GM18508 (cell line): Measurements from ENCODE around the gene PRPF6.
"Not testable (repeated sequence)": the region's sequence is repeated elsewhere in the genome, so short reads cannot be mapped to it uniquely, and the experiment has no call there.

Experiments
- ATAC-seq: cut with Tn5 transposase; IDR thresholded peaks from one replicate; pipeline ENCODE4 v1.9.1; 2021; ENCODE audit warnings: moderate number of reproducible peaks; ENCODE audit not compliant: insufficient read depth, unreplicated experiment

Gene PRPF6

DNA sequence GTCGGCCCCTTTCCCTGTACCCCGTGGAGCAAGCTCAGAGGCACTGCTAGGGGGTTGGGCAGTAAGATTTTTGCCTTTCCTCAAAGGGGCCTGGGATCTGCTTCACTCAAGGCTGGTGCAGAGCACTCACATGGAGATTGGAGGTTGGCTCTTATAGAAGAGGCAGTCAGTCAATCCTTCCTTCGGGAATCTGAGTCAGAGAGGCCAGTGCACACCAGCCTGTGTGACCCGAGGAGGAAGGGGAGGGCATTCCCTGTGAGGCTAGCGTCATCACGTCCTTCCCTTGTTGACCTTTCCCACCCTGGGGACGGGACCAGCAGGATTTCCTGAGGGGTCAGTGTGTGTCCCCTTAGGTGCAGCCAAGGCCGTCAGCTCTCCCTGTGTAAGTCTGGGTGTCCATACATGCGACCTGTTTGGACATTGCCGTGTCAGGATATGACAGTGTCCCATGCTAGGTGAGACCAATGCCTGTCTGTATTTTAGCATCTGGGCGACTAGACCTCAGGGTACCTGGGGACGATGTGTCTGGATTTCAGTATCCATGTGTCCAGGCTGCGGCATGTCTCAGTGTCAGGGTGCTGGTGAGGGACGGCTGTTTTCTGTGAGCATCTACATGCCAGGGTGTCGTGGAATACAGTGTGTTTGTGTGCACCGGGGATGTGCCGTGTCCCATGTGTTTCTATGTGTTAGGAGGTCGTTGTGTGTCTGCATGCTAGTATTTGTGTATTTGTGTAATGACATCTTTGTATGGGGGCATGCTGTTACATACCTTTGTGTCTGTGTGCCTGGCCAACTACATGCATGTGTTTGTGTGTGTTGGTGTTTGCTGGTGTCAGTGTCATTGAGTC is 8.4 kb upstream of the PRPF6 start:
- ATAC-seq = no peak

DNA sequence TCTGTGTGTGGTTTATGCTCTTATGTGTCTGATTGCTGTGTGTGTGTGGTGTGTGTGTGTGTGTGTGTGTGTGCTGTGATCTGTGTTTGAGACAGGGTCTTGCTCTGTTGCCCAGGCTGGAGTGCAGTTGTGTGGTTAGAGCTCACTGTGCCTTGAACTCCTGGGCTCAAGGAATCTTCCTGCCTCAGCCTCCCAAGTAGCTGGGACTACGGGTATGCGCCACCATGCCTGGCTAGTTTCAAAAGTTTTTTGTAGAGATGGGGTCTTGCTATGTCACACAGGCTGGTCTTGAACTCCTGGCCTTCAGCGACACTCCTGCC is 7.8 kb upstream of the PRPF6 start:
- no peak for ATAC-seq

DNA sequence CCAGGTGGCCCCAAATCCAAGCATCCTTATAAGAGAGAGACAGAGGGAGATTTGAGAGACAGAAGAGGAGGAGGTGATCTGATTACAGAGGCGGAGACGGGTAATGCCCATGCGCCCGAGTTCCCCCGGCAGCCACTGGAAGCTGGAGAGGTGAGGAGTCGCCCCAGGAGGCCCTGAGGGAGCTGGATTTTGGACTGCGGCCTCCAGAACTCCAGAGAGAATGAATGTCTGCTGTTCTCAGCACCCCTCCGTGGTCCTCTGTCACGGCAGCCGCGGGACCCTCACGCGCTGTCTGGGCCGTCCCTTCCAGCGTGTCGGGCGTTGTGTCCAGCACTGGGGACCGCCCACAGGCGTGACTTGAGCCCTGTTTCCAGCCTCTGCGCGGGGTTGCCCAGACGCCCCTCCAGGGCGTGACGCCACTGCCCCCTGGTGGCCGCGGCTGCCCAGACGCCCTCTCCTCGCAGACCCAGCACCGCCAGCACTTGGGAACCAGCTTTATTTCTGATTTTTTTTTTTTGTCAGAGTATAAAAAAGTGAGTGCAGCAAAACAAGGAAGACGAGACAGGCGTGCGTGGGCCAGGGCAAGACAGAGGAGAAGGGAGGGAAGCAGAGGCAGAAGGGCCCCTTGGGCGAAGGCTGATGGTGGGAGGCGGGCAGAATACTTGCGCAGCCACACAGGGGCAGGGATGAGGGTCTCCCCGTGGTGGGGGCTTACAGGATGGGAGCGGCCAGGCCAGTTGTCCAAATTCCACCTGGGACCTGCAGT is 7.1 kb upstream of the PRPF6 start:
- no peak for ATAC-seq

DNA sequence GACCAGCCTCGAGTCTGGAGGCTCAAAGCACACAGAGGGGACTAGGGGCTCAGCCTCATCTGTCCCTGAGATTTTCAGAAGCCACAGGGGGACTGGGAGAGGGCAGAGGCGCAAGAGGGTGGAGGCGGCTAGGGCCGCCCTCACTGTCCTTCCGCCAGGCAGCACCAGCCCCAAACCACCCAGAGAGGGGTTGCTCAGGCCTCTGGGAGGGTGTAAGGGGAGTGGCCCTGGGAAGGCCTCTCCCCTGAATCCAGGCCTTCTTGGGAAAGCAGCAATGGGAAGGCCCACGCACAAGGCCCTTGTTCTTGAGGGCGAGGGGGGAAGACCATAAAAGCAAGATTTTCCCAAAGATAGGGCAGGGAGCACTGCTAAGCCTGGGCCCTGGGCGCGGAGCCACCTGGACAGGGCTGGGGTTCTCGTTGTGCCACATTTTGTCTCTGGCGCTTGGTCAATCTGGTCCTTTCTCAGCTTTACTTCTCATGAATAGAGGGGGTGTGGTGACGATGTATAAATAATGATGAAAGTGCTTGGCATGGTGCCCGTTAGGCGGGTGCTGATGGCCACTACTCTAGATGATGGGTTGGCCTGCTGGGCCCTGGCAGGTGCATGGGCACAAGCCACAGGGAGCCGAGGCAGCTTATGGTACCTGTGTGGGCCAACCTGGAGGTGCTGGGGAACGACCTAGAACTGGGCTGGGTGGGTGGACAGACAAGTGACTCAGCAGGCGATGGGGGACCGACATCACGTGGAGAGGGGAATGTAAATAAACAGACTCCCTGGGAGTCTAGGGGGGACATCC is 6.3 kb upstream of the PRPF6 start:
- no peak for ATAC-seq

DNA sequence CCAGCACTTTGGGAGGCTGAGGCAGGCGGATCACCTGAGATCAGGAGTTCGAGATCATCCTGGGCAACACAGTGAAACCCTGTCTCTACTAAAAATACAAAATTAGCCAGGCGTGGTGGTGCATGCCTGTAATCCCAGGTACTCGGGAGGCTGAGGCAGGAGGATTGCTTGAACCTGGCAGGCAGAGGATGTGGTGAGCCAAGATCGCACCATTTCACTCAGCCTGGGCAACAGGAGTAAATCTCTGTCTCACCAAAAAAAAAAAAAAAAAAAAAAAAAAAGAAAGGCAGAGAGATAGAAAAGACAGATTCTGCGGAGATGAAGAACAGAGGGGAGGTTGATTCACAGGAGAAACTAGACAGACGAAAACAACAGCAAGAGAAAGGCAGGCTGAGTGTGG is 4.4 kb upstream of the PRPF6 start:
- not testable (repeated sequence) for ATAC-seq

DNA sequence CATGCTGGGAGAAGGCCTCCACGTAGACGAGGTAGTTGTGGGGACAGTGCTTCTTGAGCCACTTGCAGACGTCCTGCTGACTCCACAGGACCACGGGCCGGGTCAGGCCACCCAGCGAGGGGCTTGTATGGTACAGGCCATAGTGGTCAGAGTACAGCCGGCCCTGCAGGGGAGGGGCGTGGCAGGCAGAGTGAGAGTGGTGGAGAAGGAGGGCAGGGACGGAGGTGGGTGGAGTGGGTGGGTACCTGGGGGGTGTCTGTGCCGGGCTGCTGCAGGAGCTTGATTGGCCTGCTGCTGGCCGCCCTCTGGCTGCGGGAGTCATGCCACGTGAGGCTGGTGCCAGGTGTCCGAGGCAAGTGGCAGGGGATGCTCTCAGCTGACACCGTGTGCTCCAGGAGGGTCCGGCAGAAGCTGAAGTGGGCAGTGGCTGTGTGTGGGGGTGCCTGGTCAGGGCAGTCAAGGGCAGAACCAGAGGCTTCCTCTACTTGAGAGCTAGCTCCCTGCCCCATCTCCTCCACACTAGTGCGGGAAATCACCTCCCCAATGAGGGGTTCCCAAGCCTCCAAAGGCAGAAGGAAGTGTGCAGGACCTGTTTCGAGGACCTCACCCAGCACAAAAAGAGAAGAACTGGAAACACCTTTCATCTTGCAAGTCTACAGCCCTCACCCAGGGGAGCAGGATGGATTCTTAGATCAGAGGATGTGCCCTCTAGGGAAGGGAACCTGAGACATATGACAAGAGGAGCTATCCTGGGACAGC is 3.8 kb upstream of the PRPF6 start:
- ATAC-seq = no peak

DNA sequence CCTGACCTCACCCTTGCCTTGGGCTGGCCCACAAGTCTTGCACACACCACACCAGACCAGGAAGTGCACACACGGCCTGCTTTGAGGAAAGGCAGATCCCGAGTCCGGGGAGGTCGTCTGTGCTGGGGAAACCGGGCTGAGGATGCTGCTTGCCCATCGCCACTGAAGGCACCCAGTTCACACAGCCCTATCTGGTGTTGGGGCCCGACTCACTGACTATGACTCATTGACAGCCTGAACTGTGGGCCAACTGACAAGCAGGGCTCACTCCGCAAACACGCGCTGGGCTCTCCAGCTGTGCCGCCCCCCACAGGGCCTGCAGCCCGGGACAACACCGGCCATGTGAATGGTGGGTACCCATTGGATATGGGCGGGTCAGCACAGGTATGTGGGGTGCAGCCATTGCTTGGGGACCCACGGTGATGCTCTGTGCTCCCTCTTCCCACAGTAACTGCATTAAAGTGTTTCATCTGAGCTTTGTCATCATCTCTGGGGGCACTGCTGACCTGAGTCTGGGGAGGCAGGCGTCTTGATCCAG is 3.1 kb upstream of the PRPF6 start:
- ATAC-seq = no peak

DNA sequence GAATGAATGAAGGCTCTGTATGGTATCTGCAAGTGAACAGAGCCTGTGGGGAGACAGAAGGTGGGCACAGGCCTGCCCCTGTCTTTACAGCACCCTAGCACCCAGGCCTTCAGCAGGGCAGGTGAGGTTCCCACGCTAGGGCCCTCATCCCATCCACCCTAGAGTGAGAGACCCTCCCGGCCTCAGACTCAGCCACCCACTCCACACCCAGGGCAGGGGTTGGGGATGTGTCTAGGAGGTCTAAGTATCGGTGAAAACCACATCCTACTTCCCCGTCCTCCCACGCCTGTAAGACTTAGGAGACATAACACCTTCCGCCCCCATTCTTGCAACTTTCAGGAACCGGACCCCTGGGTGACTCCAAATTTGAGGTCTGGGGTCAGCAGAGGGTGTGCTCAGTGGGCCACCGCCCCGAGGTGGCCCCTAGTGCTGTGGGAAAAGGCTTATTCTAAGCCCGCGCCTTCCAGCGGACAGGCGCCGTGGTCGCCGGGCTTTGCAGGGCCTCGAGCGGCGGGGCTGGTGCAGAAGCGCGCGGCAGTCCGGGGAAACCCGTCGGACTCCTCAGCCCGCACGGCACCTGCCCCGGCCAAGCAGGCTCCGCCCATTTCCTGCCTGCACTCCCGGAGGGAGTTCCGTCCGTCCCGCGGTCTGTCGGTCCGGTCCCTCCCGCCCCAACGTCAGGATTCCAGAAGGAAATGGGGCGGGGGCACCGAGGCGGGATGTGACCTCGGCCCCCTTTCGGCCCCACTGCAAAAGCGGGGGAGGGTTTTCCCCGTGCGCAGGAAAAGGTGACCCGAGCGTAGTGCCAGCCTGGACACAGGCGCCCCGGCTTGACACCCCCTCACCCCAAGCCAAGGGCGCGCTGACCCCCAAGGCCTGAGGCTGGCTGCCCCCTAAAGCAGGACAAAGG is 2.4 kb upstream of the PRPF6 start:
- ATAC-seq = no peak

DNA sequence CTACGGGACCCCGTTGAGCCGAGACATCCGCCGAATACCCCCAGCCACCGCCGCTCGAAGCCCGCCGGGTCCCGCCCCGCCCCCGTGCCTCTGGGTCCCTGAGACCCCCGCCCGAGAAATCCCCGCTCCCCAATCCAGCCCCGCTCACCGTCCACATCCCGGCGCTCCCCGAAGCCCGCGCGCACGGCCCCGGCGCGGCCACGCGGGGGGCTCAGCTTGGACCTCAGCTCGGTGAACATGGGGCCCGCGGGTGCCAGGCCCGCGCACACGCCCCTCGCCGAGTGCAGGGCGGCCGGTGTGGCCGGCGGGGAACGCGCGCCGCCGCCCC is 1.7 kb upstream of the PRPF6 start:
- ATAC-seq = no peak

DNA sequence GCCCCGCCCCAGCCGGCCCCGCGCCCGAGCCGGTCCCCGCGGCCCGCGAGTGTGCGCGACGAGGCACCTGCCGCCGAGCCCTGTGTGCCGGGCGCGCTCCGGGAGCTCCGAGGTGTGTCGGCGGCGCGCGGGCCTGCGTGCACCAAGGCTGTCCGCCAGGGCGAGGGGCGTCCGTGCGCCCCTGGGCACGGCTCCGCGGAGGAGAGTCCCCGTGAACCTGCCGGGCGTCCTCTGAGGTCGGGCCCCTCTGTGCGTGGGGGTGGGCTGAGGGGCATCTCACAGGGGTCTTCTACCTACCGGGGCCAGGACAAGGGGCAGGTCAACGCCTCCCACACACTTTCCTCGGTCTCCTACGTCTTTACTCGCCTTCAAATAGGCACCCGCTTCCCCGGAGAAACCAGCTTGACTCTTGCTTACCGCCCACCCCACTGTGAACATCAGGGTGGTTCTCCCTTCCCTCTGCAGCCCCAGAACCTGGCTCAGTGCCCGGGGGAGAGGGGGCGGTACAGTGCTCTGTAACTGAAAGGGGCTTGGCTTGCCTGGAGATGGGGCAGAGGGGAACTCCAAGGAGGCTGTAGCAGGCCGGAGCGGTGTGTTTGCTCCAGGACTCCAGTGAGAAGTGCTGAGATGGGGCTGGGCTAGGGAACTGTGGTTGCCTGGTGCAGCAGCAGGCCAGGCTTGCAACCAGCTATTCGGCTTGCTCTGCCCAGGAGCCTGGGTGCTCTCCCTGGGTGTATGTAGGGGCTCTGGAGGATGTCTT is 1.2 kb upstream of the PRPF6 start, which contains the start of gene SAMD10:
Gene SAMD10, minus strand, starts transcription at position 86 of the 760 bp plus-strand sequence. CDS start 175 bp downstream, outside the sequence.
- peak; percentile 13 for ATAC-seq

DNA sequence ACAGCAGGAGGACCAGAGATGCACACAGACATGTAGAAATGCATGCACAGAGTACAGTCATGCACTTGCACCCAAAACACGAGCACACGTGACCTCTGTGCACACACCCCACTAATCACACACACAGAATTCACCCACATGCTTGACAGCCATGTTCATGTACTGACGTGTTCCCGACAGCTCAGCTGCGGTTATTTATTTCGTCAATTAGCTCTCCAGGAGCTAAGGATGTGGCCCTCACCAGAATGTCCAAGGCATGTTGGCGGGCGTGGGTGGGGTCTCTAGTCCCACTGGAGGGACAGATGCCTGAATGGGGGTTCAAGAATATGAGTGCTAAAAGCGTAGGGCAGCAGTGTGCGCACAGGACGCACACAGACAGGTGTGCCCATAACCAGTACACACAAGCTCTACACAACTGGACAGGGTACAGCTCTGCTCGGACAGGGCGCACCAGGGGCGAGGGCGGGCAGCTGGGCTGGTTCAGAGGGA is 571 bp upstream of the PRPF6 start:
- peak; percentile 13 for ATAC-seq

DNA sequence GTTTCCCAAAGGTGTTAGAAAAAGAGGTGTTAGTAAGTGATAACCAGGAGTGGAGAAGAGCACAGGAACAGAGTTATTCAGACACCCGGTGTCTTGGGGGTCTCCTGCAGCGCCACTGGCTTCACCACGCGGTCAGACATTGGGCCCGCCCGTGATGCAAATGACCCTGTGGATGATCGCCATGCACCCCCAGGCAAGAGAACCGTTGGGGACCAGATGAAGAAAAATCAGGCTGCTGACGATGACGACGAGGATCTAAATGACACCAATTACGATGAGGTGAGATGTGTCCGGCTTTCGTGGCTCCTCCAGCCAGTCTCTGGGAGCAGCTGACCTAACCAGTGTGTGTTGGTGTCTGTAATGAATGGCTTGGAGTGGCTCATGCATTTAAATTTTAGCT is 2.0 kb downstream of the PRPF6 start:
- ATAC-seq = no peak

DNA sequence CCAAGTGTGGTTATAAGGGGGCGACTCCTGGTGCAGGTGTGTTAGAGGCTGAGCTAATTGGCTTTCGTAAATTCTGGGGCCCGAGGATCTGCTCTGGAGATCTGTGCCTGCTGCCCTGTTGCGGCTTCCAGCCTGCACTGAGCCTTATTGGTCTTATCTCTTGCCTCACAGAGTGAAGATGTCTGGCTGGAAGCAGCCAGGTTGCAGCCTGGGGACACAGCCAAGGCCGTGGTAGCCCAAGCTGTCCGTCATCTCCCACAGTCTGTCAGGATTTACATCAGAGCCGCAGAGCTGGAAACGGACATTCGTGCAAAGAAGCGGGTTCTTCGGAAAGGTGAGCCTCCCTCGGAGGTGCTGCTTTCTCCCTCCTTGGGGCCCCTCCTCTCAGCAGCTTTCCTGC is 20.0 kb downstream of the PRPF6 start:
- ATAC-seq = no peak

DNA sequence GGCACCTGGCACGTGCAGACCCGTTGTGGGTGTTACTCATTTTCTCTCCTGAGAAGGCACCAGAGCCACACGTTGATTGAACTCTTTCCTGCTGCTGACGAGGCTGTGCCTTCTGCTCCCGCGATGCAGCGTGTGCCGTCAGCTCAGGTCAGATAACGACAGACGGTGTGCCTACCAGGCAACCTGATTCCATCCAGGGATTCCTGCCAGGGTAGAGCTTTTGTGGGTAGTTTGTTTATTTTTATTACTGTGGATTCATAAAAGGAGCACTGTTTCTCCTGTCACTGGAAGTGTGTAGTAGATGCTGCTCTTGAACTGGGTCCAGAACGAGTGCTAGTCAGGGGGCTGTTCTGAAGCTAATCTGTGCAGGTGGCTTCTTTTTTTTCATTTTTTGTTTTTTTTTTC is 20.7 kb downstream of the PRPF6 start:
- no peak for ATAC-seq

DNA sequence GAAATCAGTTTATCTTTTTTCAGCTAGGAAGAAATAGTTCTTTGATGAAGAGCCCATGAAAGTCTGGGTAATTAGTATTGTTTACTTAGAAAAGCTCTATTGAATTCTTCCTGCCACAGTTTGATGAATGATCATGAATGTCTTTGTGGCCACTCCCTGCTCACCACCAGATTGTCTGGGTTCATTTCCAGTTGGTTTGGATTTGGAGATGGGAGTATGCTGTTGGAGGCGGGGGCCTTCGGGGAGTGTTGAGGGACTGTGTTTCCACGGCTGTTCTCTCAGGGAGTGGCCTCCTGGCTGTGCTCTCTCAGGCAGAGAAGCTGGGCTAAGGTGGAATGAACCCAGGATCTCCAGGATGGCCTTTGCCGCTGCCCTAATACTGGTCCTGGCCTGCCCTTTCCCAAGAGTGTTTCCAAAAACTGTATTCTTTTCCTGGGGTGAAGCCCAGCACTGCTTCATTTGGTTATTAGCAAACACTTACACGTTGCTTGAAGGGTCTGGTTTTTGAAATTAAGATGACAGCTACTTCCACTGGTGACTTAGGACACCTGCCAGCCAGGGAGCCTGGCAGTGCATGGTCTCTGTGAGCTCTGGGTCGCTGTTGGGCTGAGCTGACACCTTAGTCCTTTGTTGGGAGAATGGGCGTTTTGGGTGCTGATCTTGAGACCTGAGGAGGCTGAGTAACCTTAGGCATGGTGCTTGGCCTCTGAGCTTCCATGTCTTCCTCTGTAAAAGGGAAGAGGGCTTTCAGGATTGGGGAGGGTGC is 23.2 kb downstream of the PRPF6 start:
- no peak for ATAC-seq

DNA sequence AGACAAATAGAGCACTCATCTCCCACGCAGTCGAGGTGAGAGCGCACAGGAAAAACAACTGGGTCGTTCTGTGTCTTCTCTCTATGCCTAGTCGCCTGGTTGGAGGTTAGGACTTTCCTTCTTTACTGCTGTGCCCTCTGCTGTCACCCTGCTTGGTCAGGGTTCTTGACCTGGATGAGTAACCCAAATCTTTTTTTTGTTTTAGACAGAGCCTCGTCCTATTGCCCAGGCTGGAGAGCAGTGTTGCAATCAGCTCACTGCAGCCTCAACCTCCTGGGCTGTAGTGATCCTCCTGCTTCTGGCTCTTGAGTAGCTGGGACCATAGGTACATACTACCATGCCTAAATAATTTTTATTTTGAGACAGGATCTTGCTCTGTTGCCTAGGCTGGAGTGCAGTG is 24.5 kb downstream of the PRPF6 start:
- ATAC-seq = no peak

DNA sequence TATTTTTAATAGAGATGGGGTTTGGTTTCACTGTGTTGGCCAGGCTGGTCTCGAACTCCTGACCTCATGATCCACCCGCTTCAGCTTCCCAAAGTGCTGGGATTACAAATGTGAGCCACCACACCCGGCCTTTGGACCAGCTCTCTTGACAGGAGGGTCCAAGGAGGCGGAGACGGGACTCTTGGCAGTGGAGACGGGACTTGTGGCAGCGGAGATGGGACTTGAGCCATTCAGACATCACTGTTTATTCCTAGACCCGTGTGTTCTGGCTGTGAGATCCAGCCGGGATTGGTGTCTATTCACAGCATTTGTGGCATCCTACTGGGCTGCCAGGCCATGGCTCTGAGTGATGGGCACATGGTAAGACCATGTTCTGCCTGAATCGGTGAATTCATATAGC is 25.6 kb downstream of the PRPF6 start:
- no peak for ATAC-seq

DNA sequence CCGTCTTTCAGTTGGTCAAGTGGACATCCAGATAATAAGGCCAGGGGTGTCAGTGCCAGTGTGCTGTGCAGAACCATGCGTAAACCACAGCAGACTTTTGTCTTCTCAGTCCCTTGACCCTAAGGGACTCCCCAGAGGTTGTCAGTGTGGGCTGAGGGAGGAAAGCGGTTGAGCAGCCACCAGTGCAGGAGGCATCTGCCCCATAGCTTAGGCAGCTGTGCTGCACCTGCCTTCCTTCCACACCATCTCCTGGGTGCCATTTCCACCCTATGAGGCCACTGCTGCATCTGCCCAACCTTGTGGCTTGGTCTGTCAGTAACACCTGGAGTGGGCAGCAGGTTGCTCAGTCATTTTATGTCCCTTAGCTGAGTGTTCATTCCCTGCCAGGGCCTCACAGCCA is 26.0 kb downstream of the PRPF6 start:
- ATAC-seq = no peak
